Kidney epithelial cell (primary cell): ENCODE measurements around the gene BMPR1A. TPM values are rescaled to one million over a fixed set of nuclear protein-coding genes. Genes with fewer than 3 reads are reported as not detected.
"Not testable (repeated sequence)": the region's sequence is repeated elsewhere in the genome, so short reads cannot be mapped to it uniquely, and the experiment has no call there.

Experiments
- DNase-seq: peaks from one replicate; pipeline ENCODE4 v3.0.0-alpha.2; 2010; ENCODE audit warnings: low read depth
- H3K27me3 ChIP-seq: 2 replicates; pipeline ENCODE4 v1.6.0; 2011; ENCODE audit warnings: low read length; ENCODE audit not compliant: control insufficient read depth, insufficient read depth
- H3K36me3 ChIP-seq: 2 replicates; pipeline ENCODE4 v1.5.1; 2011; ENCODE audit warnings: low read length; ENCODE audit not compliant: control insufficient read depth, insufficient read depth
- H3K4me3 ChIP-seq: 2 replicates; pipeline ENCODE4 v1.5.1; 2011; ENCODE audit warnings: low read depth, mild to moderate bottlenecking, control low read depth, low read length
- total RNA-seq: library from RNA; depleted of rRNA; stranded (reverse); fragments of >200 nt; gene quantifications from 2 replicates; pipeline ENCODE4 v1.2.3, GENCODE V29; 2015
- TF ChIP-seq, protein P1 (sequence below): IDR thresholded peaks from 2 replicates; pipeline ENCODE4 v1.5.1; 2011; ENCODE audit warnings: mild to moderate bottlenecking, moderate library complexity, low read length, control low read depth, inconsistent platforms; ENCODE audit not compliant: insufficient read depth, poor library complexity, severe bottlenecking

BMPR1A gene
- total RNA-seq, 1 donor from 2014 or later = 38.1 TPM

- Histone ChIP-seq H3K4me3 (no peak overlapping the region), H3K27me3 (no peaks in the 10 kb centered on the region), H3K36me3 (no peaks in the 10 kb centered on the region)
- TF ChIP-seq, protein P1, sequence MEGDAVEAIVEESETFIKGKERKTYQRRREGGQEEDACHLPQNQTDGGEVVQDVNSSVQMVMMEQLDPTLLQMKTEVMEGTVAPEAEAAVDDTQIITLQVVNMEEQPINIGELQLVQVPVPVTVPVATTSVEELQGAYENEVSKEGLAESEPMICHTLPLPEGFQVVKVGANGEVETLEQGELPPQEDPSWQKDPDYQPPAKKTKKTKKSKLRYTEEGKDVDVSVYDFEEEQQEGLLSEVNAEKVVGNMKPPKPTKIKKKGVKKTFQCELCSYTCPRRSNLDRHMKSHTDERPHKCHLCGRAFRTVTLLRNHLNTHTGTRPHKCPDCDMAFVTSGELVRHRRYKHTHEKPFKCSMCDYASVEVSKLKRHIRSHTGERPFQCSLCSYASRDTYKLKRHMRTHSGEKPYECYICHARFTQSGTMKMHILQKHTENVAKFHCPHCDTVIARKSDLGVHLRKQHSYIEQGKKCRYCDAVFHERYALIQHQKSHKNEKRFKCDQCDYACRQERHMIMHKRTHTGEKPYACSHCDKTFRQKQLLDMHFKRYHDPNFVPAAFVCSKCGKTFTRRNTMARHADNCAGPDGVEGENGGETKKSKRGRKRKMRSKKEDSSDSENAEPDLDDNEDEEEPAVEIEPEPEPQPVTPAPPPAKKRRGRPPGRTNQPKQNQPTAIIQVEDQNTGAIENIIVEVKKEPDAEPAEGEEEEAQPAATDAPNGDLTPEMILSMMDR = no peak
- DNase-seq = no peak
Measured at GRCh38 chr10:86848747-86849146, 92.3 kb downstream of the BMPR1A start.

GRCh38 chr10:86849181-86849894 lies 92.9 kb downstream of the BMPR1A start:
- H3K36me3 ChIP-seq = no peaks in the 10 kb centered on the region
- DNase-seq = no peak
- no peaks in the 10 kb centered on the region for H3K27me3 ChIP-seq
- TF ChIP-seq, protein P1 = no peak
- H3K4me3 ChIP-seq = no peak overlapping the region

DNA sequence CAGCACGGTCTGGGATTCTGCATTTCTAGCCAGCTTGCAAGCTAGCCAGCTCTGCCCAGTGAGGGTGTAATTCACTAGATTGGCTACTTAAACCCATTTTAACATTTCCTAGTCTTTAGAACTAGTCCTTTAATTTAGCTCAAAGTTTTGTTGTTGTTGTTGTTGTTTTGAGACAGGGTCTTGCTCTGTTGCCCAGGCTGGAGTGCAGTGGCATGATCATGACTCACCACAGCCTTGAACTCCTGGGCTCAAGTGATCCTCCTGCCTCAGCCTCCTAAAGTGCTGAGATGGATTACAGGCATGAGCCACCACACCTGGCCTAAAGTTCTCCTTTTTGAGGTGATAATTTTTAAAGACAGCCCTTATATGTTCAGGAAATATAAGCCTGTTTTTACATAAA lies 94.1 kb downstream of the BMPR1A start:
- Histone ChIP-seq H3K27me3 (no peaks in the 10 kb centered on the region), H3K36me3 (no peaks in the 10 kb centered on the region), H3K4me3 (no peak overlapping the region)
- no peak for DNase-seq
- TF ChIP-seq, protein P1 = no peak

- DNase-seq = no peak
- no peak overlapping the region for H3K4me3 ChIP-seq
- TF ChIP-seq, protein P1 = no peak
- no peaks in the 10 kb centered on the region for H3K36me3 ChIP-seq
- H3K27me3 ChIP-seq = no peaks in the 10 kb centered on the region
Measured at GRCh38 chr10:86851328-86852207, 95.1 kb downstream of the BMPR1A start.

DNA sequence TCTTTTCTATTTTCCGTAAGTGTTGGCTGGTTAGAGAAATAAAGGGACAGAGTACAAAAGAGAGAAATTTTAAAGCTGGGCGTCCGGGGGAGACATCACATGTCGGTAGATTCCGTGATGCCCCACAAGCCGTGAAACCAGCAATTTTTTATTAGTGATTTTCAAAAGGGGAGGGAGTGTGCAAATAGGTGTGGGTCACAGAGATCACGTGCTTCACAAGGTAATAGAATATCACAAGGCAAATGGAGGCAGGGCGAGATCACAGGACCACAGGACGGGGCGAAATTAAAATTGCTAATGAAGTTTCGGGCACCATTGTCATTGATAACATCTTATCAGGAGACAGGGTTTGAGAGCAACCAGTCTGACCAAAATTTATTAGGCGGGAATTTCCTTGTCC lies 97.2 kb downstream of the BMPR1A start:
- DNase-seq, H3K4me3 ChIP-seq, H3K27me3 ChIP-seq, H3K36me3 ChIP-seq: not testable (repeated sequence)

DNA sequence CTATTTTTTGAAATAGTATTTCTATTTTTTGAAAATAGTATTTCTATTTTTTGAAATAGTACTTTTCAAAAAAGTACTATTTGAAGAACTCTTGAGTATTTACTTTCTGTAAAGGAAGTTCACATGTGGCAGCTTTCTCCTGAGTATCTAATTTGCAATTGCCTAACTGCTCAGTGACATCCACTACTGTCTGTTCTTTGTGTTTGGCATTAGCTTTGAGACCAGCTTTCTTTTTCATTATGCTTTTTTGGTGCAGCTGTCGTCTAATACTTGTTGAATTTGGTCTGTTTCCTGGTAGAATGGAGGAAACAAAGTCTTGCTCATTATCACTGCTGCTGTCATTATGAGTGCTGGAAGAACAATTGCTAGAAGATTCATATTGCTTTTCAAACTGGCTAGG lies 99.1 kb downstream of the BMPR1A start:
- no peaks in the 10 kb centered on the region for H3K36me3 ChIP-seq
- no peaks in the 10 kb centered on the region for H3K27me3 ChIP-seq
- DNase-seq = no peak
- H3K4me3 ChIP-seq = no peak overlapping the region
- TF ChIP-seq, protein P1 = no peak
